H9 (cell line): Measurements from ENCODE around the gene GFM1. TPM values are rescaled to one million over a fixed set of nuclear protein-coding genes. Genes with fewer than 3 reads are reported as not detected.

ENCODE experiments used
- DNase-seq: peaks from one replicate; pipeline ENCODE4 v3.0.0-alpha.2; 2017
- H2AFZ ChIP-seq: one replicate; pipeline ENCODE4 v1.6.1; 2013; ENCODE audit warnings: mild to moderate bottlenecking, low read length, control low read depth, moderate library complexity
- H2AK5ac ChIP-seq: 2 replicates; pipeline ENCODE4 v1.6.1; 2013; ENCODE audit warnings: low read length, control low read depth, mixed read lengths; ENCODE audit not compliant: insufficient read length
- H2BK120ac ChIP-seq: one replicate; pipeline ENCODE4 v1.6.1; 2013; ENCODE audit warnings: low read depth, mild to moderate bottlenecking, low read length, control low read depth, inconsistent platforms; ENCODE audit not compliant: poor library complexity, severe bottlenecking
- H2BK12ac ChIP-seq: 2 replicates; pipeline ENCODE4 v1.6.1; 2013; ENCODE audit warnings: low read length, control low read depth, mixed read lengths, low read depth; ENCODE audit not compliant: insufficient read length
- H2BK15ac ChIP-seq: 2 replicates; pipeline ENCODE4 v1.6.1; 2013; ENCODE audit warnings: low read depth, low read length, control low read depth
- H2BK20ac ChIP-seq: one replicate; pipeline ENCODE4 v1.6.1; 2013; ENCODE audit warnings: low read depth, mild to moderate bottlenecking, low read length, control low read depth, inconsistent platforms; ENCODE audit not compliant: poor library complexity, severe bottlenecking
- H2BK5ac ChIP-seq: 2 replicates; pipeline ENCODE4 v1.6.1; 2013; ENCODE audit warnings: low read length, control low read depth, mixed read lengths; ENCODE audit not compliant: insufficient read length
- H3K14ac ChIP-seq: 2 replicates; pipeline ENCODE4 v1.6.1; 2013; ENCODE audit warnings: low read length, control low read depth; ENCODE audit not compliant: insufficient read depth
- H3K18ac ChIP-seq: 2 replicates; pipeline ENCODE4 v1.6.1; 2013; ENCODE audit warnings: low read depth, mild to moderate bottlenecking, mixed read lengths, low read length, control low read depth; ENCODE audit not compliant: insufficient read length
- H3K23ac ChIP-seq: 2 replicates; pipeline ENCODE4 v1.6.1; 2013; ENCODE audit warnings: low read length, control low read depth, mixed read lengths, low read depth; ENCODE audit not compliant: insufficient read length
- H3K23me2 ChIP-seq: 2 replicates; pipeline ENCODE4 v1.6.1; 2013; ENCODE audit warnings: low read depth, mild to moderate bottlenecking, mixed read lengths, low read length, control low read depth; ENCODE audit not compliant: insufficient read length, poor library complexity, severe bottlenecking
- H3K27ac ChIP-seq: 2 replicates; pipeline ENCODE4 v1.5.1; 2013; ENCODE audit warnings: low read length, control low read depth, mixed read lengths, low read depth; ENCODE audit not compliant: insufficient read length
- H3K27me3 ChIP-seq: 2 replicates; pipeline ENCODE4 v1.6.1; 2013; ENCODE audit warnings: low read length, control low read depth, inconsistent platforms; ENCODE audit not compliant: insufficient read depth
- H3K4ac ChIP-seq: 2 replicates; pipeline ENCODE4 v1.6.1; 2013; ENCODE audit warnings: low read depth, mild to moderate bottlenecking, control low read depth, inconsistent platforms, low read length, moderate library complexity
- H3K4me1 ChIP-seq: 2 replicates; pipeline ENCODE4 v1.6.1; 2013; ENCODE audit warnings: low read length, control low read depth, inconsistent platforms; ENCODE audit not compliant: insufficient read depth
- H3K4me2 ChIP-seq: 2 replicates; pipeline ENCODE4 v1.6.1; 2013; ENCODE audit warnings: low read length, control low read depth, mixed read lengths; ENCODE audit not compliant: insufficient read length, insufficient read depth
- H3K56ac ChIP-seq: 2 replicates; pipeline ENCODE4 v1.6.1; 2013; ENCODE audit warnings: low read depth, mild to moderate bottlenecking, mixed read lengths, low read length, control low read depth; ENCODE audit not compliant: insufficient read length
- H3K79me1 ChIP-seq: 2 replicates; pipeline ENCODE4 v1.6.1; 2013; ENCODE audit warnings: low read depth, mild to moderate bottlenecking, moderate library complexity, low read length, control low read depth, inconsistent platforms; ENCODE audit not compliant: insufficient read depth, poor library complexity, severe bottlenecking
- H3K79me2 ChIP-seq: 2 replicates; pipeline ENCODE4 v1.6.1; 2013; ENCODE audit warnings: low read length, control low read depth, inconsistent platforms; ENCODE audit not compliant: insufficient read depth
- H3K9ac ChIP-seq: 2 replicates; pipeline ENCODE4 v1.6.1; 2013; ENCODE audit warnings: low read length, control low read depth, mixed read lengths; ENCODE audit not compliant: insufficient read length; ENCODE audit errors: extremely low read depth
- H3K9me3 ChIP-seq: one replicate; pipeline ENCODE4 v1.6.1; 2013; ENCODE audit warnings: low read depth, low read length, inconsistent platforms; ENCODE audit not compliant: control insufficient read depth
- H3T11ph ChIP-seq: one replicate; pipeline ENCODE4 v1.6.1; 2013; ENCODE audit warnings: mild to moderate bottlenecking, low read length, control low read depth, inconsistent platforms
- H4K20me1 ChIP-seq: one replicate; pipeline ENCODE4 v1.6.1; 2013; ENCODE audit not compliant: control insufficient read depth, insufficient read length, insufficient read depth
- H4K5ac ChIP-seq: 2 replicates; pipeline ENCODE4 v1.6.1; 2013; ENCODE audit warnings: low read depth, mild to moderate bottlenecking, mixed read lengths, low read length, control low read depth; ENCODE audit not compliant: insufficient read length
- H4K8ac ChIP-seq: replicated peaks from 2 replicates; pipeline ENCODE4 v1.6.1; 2013; ENCODE audit warnings: low read length, control low read depth, mixed read lengths, low read depth; ENCODE audit not compliant: insufficient read length
- H4K91ac ChIP-seq: 2 replicates; pipeline ENCODE4 v1.6.1; 2013; ENCODE audit warnings: low read depth, mild to moderate bottlenecking, moderate library complexity, mixed read lengths, low read length, control low read depth; ENCODE audit not compliant: insufficient read length
- H3K27ac Mint-ChIP-seq, 3 experiments: 2 replicates in 2 of 3; 3 replicates in 1 of 3; pipeline ENCODE4 v1.8.0; 2020 to 2021; ENCODE audit warnings: mixed read lengths in 3 of 3, mild to moderate bottlenecking in 1 of 3, moderate library complexity in 1 of 3
- H3K27me3 Mint-ChIP-seq: 2 replicates; pipeline ENCODE4 v1.8.0; 2021; ENCODE audit warnings: low read depth, mild to moderate bottlenecking, moderate library complexity, mixed read lengths
- H3K36me3 Mint-ChIP-seq, 3 experiments: 2 replicates in 2 of 3; 3 replicates in 1 of 3; pipeline ENCODE4 v1.8.0; 2020 to 2021; ENCODE audit warnings: low read depth in 3 of 3, mixed read lengths in 3 of 3; ENCODE audit not compliant: insufficient read depth in 1 of 3
- H3K4me1 Mint-ChIP-seq, 2 experiments: 2 replicates each; pipeline ENCODE4 v1.8.0; 2020; ENCODE audit warnings: mixed read lengths in 2 of 2
- H3K4me3 Mint-ChIP-seq, 2 experiments: 2 replicates in 1 of 2; 3 replicates in 1 of 2; pipeline ENCODE4 v1.8.0; 2020 to 2021; ENCODE audit warnings: mild to moderate bottlenecking in 2 of 2, mixed read lengths in 2 of 2, moderate library complexity in 1 of 2
- H3K9me3 Mint-ChIP-seq, 2 experiments: 2 replicates in 1 of 2; 3 replicates in 1 of 2; pipeline ENCODE4 v1.8.0; 2020; ENCODE audit warnings: mild to moderate bottlenecking in 2 of 2, mixed read lengths in 2 of 2, moderate library complexity in 1 of 2
- CTCF ChIP-seq: fragments of 200-600 bp; sonication (generic); conservative IDR thresholded peaks from 3 replicates; pipeline ENCODE4 v1.8.0; 2021; ENCODE audit warnings: antibody characterized with exemption, mild to moderate bottlenecking
- WGBS: extraction: QIAGEN DNeasy Blood & Tissue Kit; methylation state at CpG from one replicate; pipeline ENCODE4 v1.1.7; 2013; ENCODE audit warnings: missing lambda C conversion rate, low lambda C conversion rate, mixed read lengths; ENCODE audit not compliant: insufficient read length; ENCODE audit errors: extremely low coverage; 5-methylcytosine and 5-hydroxymethylcytosine counted together
- total RNA-seq: library from RNA; stranded (reverse); gene quantifications from 2 replicates; pipeline ENCODE4 v1.2.1, GENCODE V29; 2021

Gene GFM1
- total RNA-seq, 1 experiment from 2014 or later: 47.1 TPM

GRCh38 chr3:158737976-158738615 is 93.8 kb downstream of the GFM1 start:
- Histone ChIP-seq H2BK120ac (no peak overlapping the region), H3K27ac (no peak overlapping the region), H3K18ac (no peak overlapping the region), H3K4me1 (no peaks in the 10 kb centered on the region), H2AFZ (no peak overlapping the region), H3K27me3 (no peaks in the 10 kb centered on the region), H2BK20ac (no peak overlapping the region), H3K56ac (no peak overlapping the region), H2AK5ac (no peak overlapping the region), H3K79me1 (no peaks in the 10 kb centered on the region), H3K4ac (no peak overlapping the region), H4K8ac (no peak overlapping the region), H3K9ac (no peak overlapping the region), H3K23me2 (no peaks in the 10 kb centered on the region), H3T11ph (no peak overlapping the region), H3K9me3 (no peaks in the 10 kb centered on the region), H2BK5ac (no peak overlapping the region), H2BK12ac (no peak overlapping the region), H3K23ac (no peak overlapping the region), H3K79me2 (no peaks in the 10 kb centered on the region), H4K5ac (no peak overlapping the region), H3K4me2 (no peak overlapping the region), H3K14ac (no peak overlapping the region), H2BK15ac (no peak overlapping the region), H4K20me1 (no peaks in the 10 kb centered on the region), H4K91ac (no peak overlapping the region)
- no CpG with 5 or more reads among the region's 9 CpGs for WGBS
- H3K27ac Mint-ChIP-seq: no peak overlapping the region
- H3K4me1 Mint-ChIP-seq: 0 out of 4 replicates have a peak, but pooled peaks cover 0 to 3% of the 10 kb centered on the region in 2 experiments
- H3K9me3 Mint-ChIP-seq: peaks cover 3 to 7% of the 10 kb centered on the region in 2 experiments; a peak in 3 of 5 replicates
- peaks cover 6% of the 10 kb centered on the region for H3K27me3 Mint-ChIP-seq
- TF ChIP-seq CTCF: no peak
- no peak overlapping the region for H3K4me3 Mint-ChIP-seq
- H3K36me3 Mint-ChIP-seq: peaks cover 0 to 12% (median 10%) of the 10 kb centered on the region in 3 experiments; a peak in 4 of 7 replicates
- DNase-seq: no peak
